IMR-90 (cell line): ENCODE measurements around the gene ELFN1. TPM values are rescaled to one million over a fixed set of nuclear protein-coding genes. Genes with fewer than 3 reads are reported as not detected.

ENCODE experiments used
- ATAC-seq: fragments of 200-7000 bp; cut with Tn5 transposase; 2 replicates; pipeline ENCODE4 v1.9.1; 2020; ENCODE audit warnings: low read depth, mild to moderate bottlenecking, moderate library complexity
- BruUV-seq: library from RNA; stranded (reverse); fragments of 400-500 nt; replicated peaks from 2 replicates; lab custom pipeline; 2021; lab: Mats Ljungman, UMichigan
- CTCF ChIA-PET: fragments of 300-600 bp; formaldehyde crosslinking; extraction: SDS; loops from one replicate; lab custom pipeline; 2021; ENCODE audit warnings: antibody characterized with exemption; lab: Yijun Ruan, JAX
- POLR2A ChIA-PET: fragments of 300-600 bp; sonication (Branson Sonifier 250); formaldehyde crosslinking; loops from one replicate; lab custom pipeline; 2022; ENCODE audit warnings: antibody characterized with exemption; ENCODE audit not compliant: unreplicated experiment; lab: Charles Lee
- DNase-seq: peaks from one replicate; pipeline ENCODE4 v3.0.0; 2013
- H2AFZ ChIP-seq: replicated peaks from 2 replicates; pipeline ENCODE3; 2013; ENCODE audit warnings: low read length, mild to moderate bottlenecking; ENCODE audit not compliant: poor library complexity
- H2AK5ac ChIP-seq: 2 replicates; pipeline ENCODE4 v1.6.1; 2013; ENCODE audit warnings: low read depth, low read length, inconsistent platforms
- H2AK9ac ChIP-seq: replicated peaks from 2 replicates; pipeline ENCODE3; 2013; ENCODE audit warnings: mild to moderate bottlenecking, low read depth, low read length, moderate library complexity; ENCODE audit not compliant: poor library complexity
- H2BK120ac ChIP-seq: 2 replicates; pipeline ENCODE4 v1.6.1; 2013; ENCODE audit warnings: low read depth, low read length, inconsistent platforms
- H2BK15ac ChIP-seq: 3 replicates; pipeline ENCODE4 v1.6.1; 2013; ENCODE audit warnings: low read depth, low read length, inconsistent platforms
- H2BK20ac ChIP-seq: 2 replicates; pipeline ENCODE4 v1.6.1; 2013; ENCODE audit warnings: low read depth, mild to moderate bottlenecking, inconsistent platforms, low read length, moderate library complexity
- H2BK5ac ChIP-seq: 2 replicates; pipeline ENCODE4 v1.6.1; 2013; ENCODE audit warnings: mild to moderate bottlenecking, low read depth, low read length, inconsistent platforms; ENCODE audit not compliant: poor library complexity, severe bottlenecking
- H3K14ac ChIP-seq: replicated peaks from 2 replicates; pipeline ENCODE4 v1.6.1; 2013; ENCODE audit warnings: low read depth, low read length, inconsistent platforms
- H3K18ac ChIP-seq: 2 replicates; pipeline ENCODE4 v1.6.1; 2013; ENCODE audit warnings: low read depth, low read length, control low read depth
- H3K23ac ChIP-seq: 2 replicates; pipeline ENCODE4 v1.6.1; 2013; ENCODE audit warnings: low read depth, low read length, inconsistent platforms
- H3K27ac ChIP-seq: 2 replicates; pipeline ENCODE4 v1.5.1; 2013; ENCODE audit warnings: mild to moderate bottlenecking, control low read depth, low read length; ENCODE audit not compliant: insufficient read depth
- H3K27me3 ChIP-seq: 2 replicates; pipeline ENCODE4 v1.6.1; 2013; ENCODE audit warnings: low read length; ENCODE audit not compliant: control insufficient read depth, insufficient read depth
- H3K36me3 ChIP-seq: 2 replicates; pipeline ENCODE4 v1.6.1; 2013; ENCODE audit warnings: low read length, mixed read lengths; ENCODE audit not compliant: control insufficient read depth, insufficient read depth
- H3K4ac ChIP-seq: 2 replicates; pipeline ENCODE4 v1.6.1; 2013; ENCODE audit warnings: low read depth, low read length, inconsistent platforms
- H3K4me1 ChIP-seq: 2 replicates; pipeline ENCODE4 v1.6.1; 2013; ENCODE audit warnings: low read length, mixed read lengths; ENCODE audit not compliant: control insufficient read depth, insufficient read depth
- H3K4me2 ChIP-seq: 2 replicates; pipeline ENCODE4 v1.6.1; 2013; ENCODE audit warnings: low read depth, mild to moderate bottlenecking, control low read depth, low read length, moderate library complexity
- H3K4me3 ChIP-seq: 2 replicates; pipeline ENCODE4 v1.5.1; 2013; ENCODE audit warnings: low read depth, mild to moderate bottlenecking, control low read depth, low read length, moderate library complexity; ENCODE audit not compliant: insufficient read depth
- H3K56ac ChIP-seq: 2 replicates; pipeline ENCODE4 v1.6.1; 2013; ENCODE audit warnings: low read length, inconsistent platforms; ENCODE audit not compliant: insufficient read depth; ENCODE audit errors: extremely low read depth
- H3K79me1 ChIP-seq, 2 experiments: 2 replicates each; pipeline ENCODE4 v1.6.1; 2013; ENCODE audit warnings: low read length in 2 of 2, inconsistent platforms in 1 of 2, low read depth in 1 of 2
- H3K9ac ChIP-seq: 2 replicates; pipeline ENCODE4 v1.6.1; 2013; ENCODE audit warnings: low read depth, low read length, control low read depth
- H3K9me1 ChIP-seq: 2 replicates; pipeline ENCODE4 v1.6.1; 2013; ENCODE audit warnings: low read length, inconsistent platforms; ENCODE audit not compliant: insufficient read depth
- H3K9me3 ChIP-seq: 2 replicates; pipeline ENCODE4 v1.6.1; 2013; ENCODE audit warnings: low read length; ENCODE audit not compliant: control insufficient read depth, insufficient read depth
- H4K20me1 ChIP-seq: 2 replicates; pipeline ENCODE4 v1.6.1; 2013; ENCODE audit warnings: low read length, inconsistent platforms; ENCODE audit not compliant: insufficient read depth
- H4K5ac ChIP-seq: 2 replicates; pipeline ENCODE4 v1.6.1; 2013; ENCODE audit warnings: mild to moderate bottlenecking, low read depth, low read length, control low read depth
- H4K8ac ChIP-seq, 2 experiments: 2 replicates each; pipeline ENCODE4 v1.6.1; 2013; ENCODE audit warnings: low read depth in 2 of 2, low read length in 2 of 2, control low read depth in 1 of 2, inconsistent platforms in 1 of 2
- H4K91ac ChIP-seq: 2 replicates; pipeline ENCODE4 v1.6.1; 2013; ENCODE audit warnings: low read depth, low read length, inconsistent platforms; ENCODE audit not compliant: insufficient read depth
- BHLHE40 ChIP-seq: fragments of 150-350 bp; IDR thresholded peaks from 2 replicates; pipeline ENCODE4 v1.6.1; 2016; ENCODE audit warnings: mild to moderate bottlenecking, low read depth, low read length
- CEBPB ChIP-seq: IDR thresholded peaks from 2 replicates; pipeline ENCODE4 v1.6.1; 2012; ENCODE audit warnings: low read depth, low read length, improper control_type of control experiment
- CHD1 ChIP-seq: IDR thresholded peaks from 2 replicates; pipeline ENCODE4 v1.6.1; 2012; ENCODE audit warnings: low read depth, low read length, improper control_type of control experiment
- FOS ChIP-seq: fragments of 150-350 bp; IDR thresholded peaks from 2 replicates; pipeline ENCODE4 v1.6.1; 2016; ENCODE audit warnings: low read depth, low read length
- NFE2L2 ChIP-seq: fragments of 150-350 bp; IDR thresholded peaks from 2 replicates; pipeline ENCODE4 v1.6.1; 2016; ENCODE audit warnings: low read depth, mild to moderate bottlenecking, low read length
- POLR2A ChIP-seq: IDR thresholded peaks from 2 replicates; pipeline ENCODE4 v1.6.1; 2012; ENCODE audit warnings: mild to moderate bottlenecking, low read depth, low read length
- RAD21 ChIP-seq: IDR thresholded peaks from 2 replicates; pipeline ENCODE4 v1.6.1; 2012; ENCODE audit warnings: low read length, improper control_type of control experiment
- RCOR1 ChIP-seq: IDR thresholded peaks from 2 replicates; pipeline ENCODE4 v1.6.1; 2012; ENCODE audit warnings: mild to moderate bottlenecking, low read length, improper control_type of control experiment; ENCODE audit not compliant: insufficient replicate concordance
- RFX5 ChIP-seq: IDR thresholded peaks from 2 replicates; pipeline ENCODE4 v1.8.0; 2012; ENCODE audit warnings: low read depth, mild to moderate bottlenecking, low read length, moderate library complexity
- SMC3 ChIP-seq: fragments of 150-350 bp; IDR thresholded peaks from 2 replicates; pipeline ENCODE4 v1.6.1; 2016; ENCODE audit warnings: low read depth, mild to moderate bottlenecking, antibody characterized with exemption, low read length, moderate library complexity
- WGBS, 2 experiments: methylation state at CpG; one replicate each; pipeline versions ENCODE4 v1.1.5 to v1.1.7; 2013; ENCODE audit warnings: missing lambda C conversion rate in 2 of 2; ENCODE audit not compliant: insufficient read length in 1 of 2; ENCODE audit errors: extremely low coverage in 2 of 2; 5-methylcytosine and 5-hydroxymethylcytosine counted together
- dilution Hi-C: fragments of 300-500 bp; cut with HindIII; formaldehyde crosslinking; loops from one replicate; pipeline ENCODE4 v1.14.3; 2018; ENCODE audit warnings: low sequenced_read_pairs; ENCODE audit not compliant: unreplicated experiment
- in situ Hi-C: fragments of 300-500 bp; cut with MboI; formaldehyde crosslinking; loops from 3 replicates; pipeline ENCODE4 v1.14.3; 2019; ENCODE audit warnings: low sequenced_read_pairs, inconsistent platforms, mixed read lengths
- intact Hi-C: fragments of 100-400 bp; cut with micrococcal nuclease; formaldehyde crosslinking; loops from 2 replicates; pipeline ENCODE4 v1.10.0; 2022
- polyA plus RNA-seq, 3 experiments: library from polyadenylated mRNA; depleted of rRNA; stranded (reverse); fragments of >200 nt; gene quantifications; 2 replicates each; pipeline ENCODE4 v1.2.3, GENCODE V29; 2012; ENCODE audit warnings: low replicate concordance in 1 of 3
- total RNA-seq: library from RNA; depleted of rRNA; stranded (reverse); fragments of >200 nt; gene quantifications from 2 replicates; pipeline ENCODE4 v1.2.3, GENCODE V29; 2012
- TF ChIP-seq, protein P1 (sequence below): fragments of 150-350 bp; IDR thresholded peaks from 2 replicates; pipeline ENCODE4 v1.6.1; 2016; ENCODE audit warnings: low read depth, mild to moderate bottlenecking, low read length, moderate library complexity, borderline replicate concordance
- TF ChIP-seq, protein P2 (sequence below): conservative IDR thresholded peaks from 2 replicates; pipeline ENCODE4 v1.5.1; 2012; ENCODE audit warnings: mild to moderate bottlenecking, low read depth, low read length, improper control_type of control experiment
- TF ChIP-seq, protein P3 (sequence below): fragments of 150-350 bp; IDR thresholded peaks from 2 replicates; pipeline ENCODE4 v1.6.1; 2017; ENCODE audit warnings: mild to moderate bottlenecking, antibody characterized with exemption, low read length, low read depth

The ELFN1 gene
- total and polyA plus RNA-seq, 2 of the 4 experiments (the other 2 are of a cell fraction): 1.6 to 5.2 TPM

DNA sequence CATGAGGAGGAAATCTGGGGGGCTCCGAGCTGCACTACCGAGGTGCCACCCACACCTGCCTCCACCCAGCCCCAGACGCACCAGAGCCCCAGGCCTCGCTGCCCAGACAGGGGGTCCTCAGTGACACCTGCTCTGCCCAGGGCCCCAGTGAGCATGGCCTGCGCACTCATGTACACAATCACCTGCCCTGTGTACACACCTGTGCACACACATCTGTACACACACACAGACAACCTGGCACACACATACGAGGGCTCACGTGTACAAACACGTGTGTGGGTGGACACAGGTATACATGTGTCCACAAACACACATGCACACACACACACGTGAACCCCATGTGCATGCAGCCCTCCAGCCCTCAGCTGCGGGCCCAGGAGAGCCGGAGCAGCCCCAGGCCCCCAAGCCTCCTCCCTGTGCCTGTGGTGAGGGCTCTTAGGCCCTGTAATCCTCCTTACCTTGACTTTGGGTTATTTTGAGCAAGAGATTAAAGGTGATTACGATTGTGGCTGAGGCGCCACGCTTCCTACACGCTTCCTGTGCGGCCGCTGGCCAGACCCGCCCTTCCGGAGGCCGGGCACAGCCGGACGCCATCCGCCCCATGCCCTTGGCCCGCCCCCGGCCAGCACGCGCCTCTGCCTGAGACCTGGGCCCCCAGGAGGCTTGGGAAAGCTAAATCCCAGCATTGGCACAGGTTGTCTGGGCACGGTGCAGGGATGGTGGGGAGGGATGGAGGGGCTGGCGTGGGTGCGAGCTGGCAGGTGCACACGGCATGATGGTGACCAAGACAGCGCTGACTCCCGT, 71.9 kb downstream of the ELFN1 start:
- no peak overlapping the region for H3K14ac ChIP-seq
- H3K4me1 ChIP-seq: no peaks in the 10 kb centered on the region
- no peaks in the 10 kb centered on the region for H3K36me3 ChIP-seq
- H2BK20ac ChIP-seq: no peak overlapping the region
- H2AFZ ChIP-seq: no peak overlapping the region
- H2AK9ac ChIP-seq: no peak overlapping the region
- H2AK5ac ChIP-seq: no peak overlapping the region
- intact Hi-C loops: no loop called here
- H3K18ac ChIP-seq: no peak overlapping the region
- H4K91ac ChIP-seq: no peak overlapping the region
- no peaks in the 10 kb centered on the region for H3K79me1 ChIP-seq
- WGBS, 2 experiments: 90% methylated on average over 3 of the region's 33 CpGs; no CpG with 5 or more reads in 1 of the 2 experiments
- H3K4ac ChIP-seq: no peak overlapping the region
- no peak overlapping the region for H3K4me3 ChIP-seq
- POLR2A ChIA-PET: no interaction called here
- in situ Hi-C loops: no loop called here
- H3K9me3 ChIP-seq: peaks cover 2% of the 10 kb centered on the region; the same call in 1 of the 2 replicates
- ATAC-seq (no peak), DNase-seq (no peak)
- CTCF ChIA-PET: no interaction called here
- H2BK15ac ChIP-seq: no peak overlapping the region
- H2BK120ac ChIP-seq: no peak overlapping the region
- H3K9ac ChIP-seq: no peak overlapping the region
- no peaks in the 10 kb centered on the region for H3K9me1 ChIP-seq
- H3K4me2 ChIP-seq: no peak overlapping the region
- H4K5ac ChIP-seq: no peak overlapping the region
- H3K56ac ChIP-seq: no peak overlapping the region
- no peaks in the 10 kb centered on the region for H4K20me1 ChIP-seq
- no peak overlapping the region for H4K8ac ChIP-seq
- dilution Hi-C loops: no loop called here
- no peak overlapping the region for H3K23ac ChIP-seq
- H2BK5ac ChIP-seq: no peak overlapping the region
- BruUV-seq: no TSS peak
- TF ChIP-seq, protein P1, sequence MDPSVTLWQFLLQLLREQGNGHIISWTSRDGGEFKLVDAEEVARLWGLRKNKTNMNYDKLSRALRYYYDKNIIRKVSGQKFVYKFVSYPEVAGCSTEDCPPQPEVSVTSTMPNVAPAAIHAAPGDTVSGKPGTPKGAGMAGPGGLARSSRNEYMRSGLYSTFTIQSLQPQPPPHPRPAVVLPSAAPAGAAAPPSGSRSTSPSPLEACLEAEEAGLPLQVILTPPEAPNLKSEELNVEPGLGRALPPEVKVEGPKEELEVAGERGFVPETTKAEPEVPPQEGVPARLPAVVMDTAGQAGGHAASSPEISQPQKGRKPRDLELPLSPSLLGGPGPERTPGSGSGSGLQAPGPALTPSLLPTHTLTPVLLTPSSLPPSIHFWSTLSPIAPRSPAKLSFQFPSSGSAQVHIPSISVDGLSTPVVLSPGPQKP: no peak
- TF ChIP-seq RFX5: no peak
- TF ChIP-seq NFE2L2: no peak
- TF ChIP-seq RCOR1: no peak
- no peak for TF ChIP-seq POLR2A
- no peak for TF ChIP-seq CEBPB
- TF ChIP-seq BHLHE40: no peak
- TF ChIP-seq, protein P2, sequence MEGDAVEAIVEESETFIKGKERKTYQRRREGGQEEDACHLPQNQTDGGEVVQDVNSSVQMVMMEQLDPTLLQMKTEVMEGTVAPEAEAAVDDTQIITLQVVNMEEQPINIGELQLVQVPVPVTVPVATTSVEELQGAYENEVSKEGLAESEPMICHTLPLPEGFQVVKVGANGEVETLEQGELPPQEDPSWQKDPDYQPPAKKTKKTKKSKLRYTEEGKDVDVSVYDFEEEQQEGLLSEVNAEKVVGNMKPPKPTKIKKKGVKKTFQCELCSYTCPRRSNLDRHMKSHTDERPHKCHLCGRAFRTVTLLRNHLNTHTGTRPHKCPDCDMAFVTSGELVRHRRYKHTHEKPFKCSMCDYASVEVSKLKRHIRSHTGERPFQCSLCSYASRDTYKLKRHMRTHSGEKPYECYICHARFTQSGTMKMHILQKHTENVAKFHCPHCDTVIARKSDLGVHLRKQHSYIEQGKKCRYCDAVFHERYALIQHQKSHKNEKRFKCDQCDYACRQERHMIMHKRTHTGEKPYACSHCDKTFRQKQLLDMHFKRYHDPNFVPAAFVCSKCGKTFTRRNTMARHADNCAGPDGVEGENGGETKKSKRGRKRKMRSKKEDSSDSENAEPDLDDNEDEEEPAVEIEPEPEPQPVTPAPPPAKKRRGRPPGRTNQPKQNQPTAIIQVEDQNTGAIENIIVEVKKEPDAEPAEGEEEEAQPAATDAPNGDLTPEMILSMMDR: no peak
- TF ChIP-seq CHD1: no peak
- TF ChIP-seq FOS: no peak
- TF ChIP-seq RAD21: no peak
- TF ChIP-seq, protein P3, sequence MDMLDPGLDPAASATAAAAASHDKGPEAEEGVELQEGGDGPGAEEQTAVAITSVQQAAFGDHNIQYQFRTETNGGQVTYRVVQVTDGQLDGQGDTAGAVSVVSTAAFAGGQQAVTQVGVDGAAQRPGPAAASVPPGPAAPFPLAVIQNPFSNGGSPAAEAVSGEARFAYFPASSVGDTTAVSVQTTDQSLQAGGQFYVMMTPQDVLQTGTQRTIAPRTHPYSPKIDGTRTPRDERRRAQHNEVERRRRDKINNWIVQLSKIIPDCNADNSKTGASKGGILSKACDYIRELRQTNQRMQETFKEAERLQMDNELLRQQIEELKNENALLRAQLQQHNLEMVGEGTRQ: no peak
- no peak for TF ChIP-seq SMC3
- no peak overlapping the region for H3K27ac ChIP-seq
- H3K27me3 ChIP-seq: no peaks in the 10 kb centered on the region; the same call in 1 of the 2 replicates
